Left lung (tissue), 10 donors: ENCODE data around the gene GRIK2. TPM values are rescaled to one million over a fixed set of nuclear protein-coding genes. Genes with fewer than 3 reads are reported as not detected.

Experiments
- ATAC-seq: fragments of 200-7000 bp; cut with Tn5 transposase; one replicate; pipeline ENCODE4 v1.9.1; 2020; ENCODE audit warnings: moderate library complexity
- DNase-seq, 4 donors: peaks; one replicate each; pipeline ENCODE4 v3.0.0-alpha.2; 2013 to 2020
- H3K27ac ChIP-seq, 2 donors: fragments of 200-600 bp; sonication (generic) in 1 of 2; one replicate each; pipeline versions ENCODE4 v1.5.0 to v1.8.0; 2020 to 2021
- H3K27me3 ChIP-seq, 2 donors: fragments of 200-600 bp; sonication (generic) in 1 of 2; one replicate each; pipeline versions ENCODE4 v1.5.0 to v1.8.0; 2020 to 2021
- H3K36me3 ChIP-seq, 2 donors: fragments of 200-600 bp; sonication (generic) in 1 of 2; one replicate each; pipeline versions ENCODE4 v1.5.0 to v1.8.0; 2020 to 2021
- H3K4me1 ChIP-seq, 2 donors: fragments of 200-600 bp; one replicate each; pipeline ENCODE4 v1.8.0; 2021
- H3K4me3 ChIP-seq, 2 donors: fragments of 200-600 bp; sonication (generic) in 1 of 2; one replicate each; pipeline versions ENCODE4 v1.5.0 to v1.8.0; 2020 to 2021; ENCODE audit warnings: mild to moderate bottlenecking in 1 of 2
- H3K9me3 ChIP-seq, 2 donors: fragments of 200-600 bp; sonication (generic) in 1 of 2; one replicate each; pipeline versions ENCODE4 v1.5.0 to v1.8.0; 2020 to 2021
- intact Hi-C, 2 donors: fragments of 100-400 bp; cut with DNase I; formaldehyde crosslinking; loops; one replicate each; pipeline versions ENCODE4 v1.11.2 to v1.14.2; 2022
- polyA plus RNA-seq, 6 donors: library from polyadenylated mRNA; unstranded; fragments of 120-200 nt; gene quantifications; one replicate each; pipeline ENCODE4 v1.2.1, GENCODE V29; 2013; ENCODE audit not compliant: insufficient read length in 6 of 6
- total RNA-seq, 2 donors: library from RNA; stranded (reverse); fragmentation: NEBNext Ultra II Directional; extraction: Animal tissue kit (Norgen Biotek cat#: 25700); gene quantifications; one replicate each; pipeline ENCODE4 v1.2.1, GENCODE V29; 2021
- TF ChIP-seq, protein P1 (sequence below), 2 donors: fragments of 200-600 bp; sonication (generic) in 1 of 2; IDR thresholded peaks; one replicate each; pipeline versions ENCODE4 v1.5.0 to v1.8.0; 2021; ENCODE audit warnings: antibody characterized with exemption in 2 of 2
- donor health status: DM: no; HTN: yes; CAD: no.
- donor health status: DM: no; HTN: no; CAD: no.

GRIK2 gene
- total and polyA plus RNA-seq, 8 donors: 0.24 to 0.98 (median 0.67) TPM

DNA sequence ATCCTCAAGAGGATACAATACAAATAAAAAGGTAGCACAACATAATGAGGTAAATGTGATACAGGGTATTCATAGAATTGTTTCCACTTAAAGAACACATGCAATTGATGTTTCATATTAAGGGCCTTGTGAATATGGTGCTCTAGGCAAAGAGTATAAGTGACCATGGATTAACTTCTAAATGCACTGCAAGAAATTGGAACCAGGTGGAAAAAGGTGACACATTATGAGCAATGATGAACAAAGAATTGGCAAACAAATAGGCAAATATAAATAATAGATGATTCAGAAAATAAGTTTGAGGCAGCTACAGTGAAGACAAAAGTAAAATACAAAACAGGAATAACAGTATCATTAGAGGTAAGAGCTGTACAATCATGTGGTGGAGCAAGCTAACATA is 192.0 kb downstream of the GRIK2 start:
- H3K4me1 ChIP-seq: no peaks in the 10 kb centered on the region
- TF ChIP-seq, protein P1, sequence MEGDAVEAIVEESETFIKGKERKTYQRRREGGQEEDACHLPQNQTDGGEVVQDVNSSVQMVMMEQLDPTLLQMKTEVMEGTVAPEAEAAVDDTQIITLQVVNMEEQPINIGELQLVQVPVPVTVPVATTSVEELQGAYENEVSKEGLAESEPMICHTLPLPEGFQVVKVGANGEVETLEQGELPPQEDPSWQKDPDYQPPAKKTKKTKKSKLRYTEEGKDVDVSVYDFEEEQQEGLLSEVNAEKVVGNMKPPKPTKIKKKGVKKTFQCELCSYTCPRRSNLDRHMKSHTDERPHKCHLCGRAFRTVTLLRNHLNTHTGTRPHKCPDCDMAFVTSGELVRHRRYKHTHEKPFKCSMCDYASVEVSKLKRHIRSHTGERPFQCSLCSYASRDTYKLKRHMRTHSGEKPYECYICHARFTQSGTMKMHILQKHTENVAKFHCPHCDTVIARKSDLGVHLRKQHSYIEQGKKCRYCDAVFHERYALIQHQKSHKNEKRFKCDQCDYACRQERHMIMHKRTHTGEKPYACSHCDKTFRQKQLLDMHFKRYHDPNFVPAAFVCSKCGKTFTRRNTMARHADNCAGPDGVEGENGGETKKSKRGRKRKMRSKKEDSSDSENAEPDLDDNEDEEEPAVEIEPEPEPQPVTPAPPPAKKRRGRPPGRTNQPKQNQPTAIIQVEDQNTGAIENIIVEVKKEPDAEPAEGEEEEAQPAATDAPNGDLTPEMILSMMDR (IDR thresholded peaks at IDR 0.05): no peak
- no peaks in the 10 kb centered on the region for H3K27me3 ChIP-seq
- H3K9me3 ChIP-seq: no peaks in the 10 kb centered on the region
- no peaks in the 10 kb centered on the region for H3K36me3 ChIP-seq
- DNase-seq: no peak
- no peak overlapping the region for H3K4me3 ChIP-seq
- H3K27ac ChIP-seq: no peak overlapping the region
- intact Hi-C loops: no loop called here
- ATAC-seq: no peak

DNA sequence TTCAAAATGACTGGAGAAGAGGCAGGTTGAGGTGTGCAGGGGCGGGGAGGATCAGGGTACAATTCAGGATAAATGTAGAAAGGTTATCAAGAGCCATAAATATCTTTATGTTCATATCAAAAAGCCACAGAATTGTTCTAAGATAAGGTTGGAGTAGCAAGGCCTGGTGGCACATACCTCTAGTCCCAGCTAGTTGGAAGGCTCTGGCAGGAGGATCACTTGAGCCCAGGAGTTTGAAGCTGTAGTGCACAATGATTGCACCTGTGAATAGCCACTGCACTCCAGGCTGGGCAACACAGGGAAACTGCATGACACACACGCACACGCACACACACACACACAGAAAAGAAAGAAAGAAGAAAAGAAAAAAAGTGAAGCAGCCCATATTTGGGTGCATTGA is 194.8 kb downstream of the GRIK2 start:
- intact Hi-C loops: no loop called here
- ATAC-seq (no peak), DNase-seq (no peak)

DNA sequence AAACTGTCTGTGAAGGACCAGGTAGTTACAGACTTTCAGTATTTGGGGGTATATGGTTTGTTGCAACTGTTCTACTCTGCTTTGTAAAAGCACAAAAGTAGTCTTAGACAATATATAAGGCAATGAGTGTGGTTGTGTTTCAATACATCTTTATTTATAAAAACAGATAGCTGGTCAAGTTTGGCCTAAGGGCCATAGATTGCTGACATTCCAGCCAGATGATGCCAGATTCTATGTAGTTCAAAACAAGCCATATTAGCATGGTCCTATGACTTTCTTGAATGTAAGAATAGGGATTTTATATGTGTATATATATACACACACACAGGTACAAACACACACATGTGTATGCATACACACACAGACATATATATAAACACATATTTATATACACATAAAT is 201.8 kb downstream of the GRIK2 start:
- TF ChIP-seq, protein P1 (IDR thresholded peaks at IDR 0.05): no peak
- Histone ChIP-seq H3K4me1 (no peaks in the 10 kb centered on the region), H3K36me3 (no peaks in the 10 kb centered on the region), H3K4me3 (no peak overlapping the region), H3K27me3 (no peaks in the 10 kb centered on the region), H3K27ac (no peak overlapping the region), H3K9me3 (no peaks in the 10 kb centered on the region)
- intact Hi-C loops: no loop called here
- ATAC-seq (no peak), DNase-seq (no peak)

More for the DNA sequence above, 194.8 kb downstream of the GRIK2 start:
- Histone ChIP-seq H3K27me3 (no peaks in the 10 kb centered on the region), H3K4me3 (no peak overlapping the region), H3K9me3 (no peaks in the 10 kb centered on the region), H3K27ac (no peak overlapping the region), H3K36me3 (no peaks in the 10 kb centered on the region), H3K4me1 (no peaks in the 10 kb centered on the region)
- TF ChIP-seq, protein P1 (IDR thresholded peaks at IDR 0.05): no peak

DNA sequence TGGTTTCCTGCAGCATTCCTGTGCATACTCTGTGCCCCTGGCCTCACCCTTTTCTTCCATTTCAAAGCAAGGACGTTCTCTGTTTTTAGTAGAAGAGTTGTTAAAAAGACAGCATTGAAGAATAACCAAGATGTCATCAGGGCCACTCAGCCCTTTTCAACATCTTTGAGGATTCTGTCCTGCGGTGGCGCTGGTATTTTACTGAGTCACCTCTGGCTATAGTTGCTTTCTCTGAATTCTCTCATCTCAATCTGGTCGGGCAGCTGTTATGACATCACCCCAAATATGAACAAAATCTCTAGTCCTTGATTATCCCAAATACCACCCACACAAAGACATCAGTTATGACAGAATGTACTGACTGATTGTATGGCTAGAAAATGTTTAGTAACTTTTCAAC is 204.2 kb downstream of the GRIK2 start:
- ATAC-seq: no peak
- Histone ChIP-seq H3K9me3 (no peaks in the 10 kb centered on the region), H3K4me1 (no peaks in the 10 kb centered on the region), H3K27me3 (no peaks in the 10 kb centered on the region), H3K27ac (no peak overlapping the region), H3K36me3 (no peaks in the 10 kb centered on the region), H3K4me3 (no peak overlapping the region)
- TF ChIP-seq, protein P1 (IDR thresholded peaks at IDR 0.05): no peak
- intact Hi-C loops: no loop called here
- no peak for DNase-seq

DNA sequence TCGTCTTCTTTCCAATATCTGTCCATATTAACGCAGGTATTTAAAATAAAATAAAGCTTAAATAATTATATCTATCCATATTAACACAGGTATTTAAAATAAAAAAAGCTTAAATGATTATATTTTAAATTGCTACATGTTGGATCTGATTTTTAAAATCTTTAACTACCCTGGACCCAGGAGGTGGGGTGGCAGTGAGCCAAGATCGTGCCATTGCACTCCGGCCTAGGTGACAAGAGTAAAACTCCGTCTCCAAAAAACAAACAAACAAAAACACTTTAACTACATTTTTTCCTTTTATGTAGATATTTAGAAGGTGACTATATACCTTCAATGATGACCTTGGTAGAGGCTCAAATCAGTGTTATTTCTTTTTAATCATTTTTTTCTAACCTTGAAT is 211.9 kb downstream of the GRIK2 start:
- intact Hi-C loops: no loop called here
- Histone ChIP-seq H3K27ac (no peak overlapping the region), H3K9me3 (no peaks in the 10 kb centered on the region), H3K4me3 (no peak overlapping the region), H3K27me3 (no peaks in the 10 kb centered on the region), H3K4me1 (no peaks in the 10 kb centered on the region), H3K36me3 (no peaks in the 10 kb centered on the region)
- ATAC-seq (no peak), DNase-seq (no peak)
- TF ChIP-seq, protein P1 (IDR thresholded peaks at IDR 0.05): no peak
